Amniotic stem cell (primary cell): Measurements from ENCODE around the gene RCBTB1.
A peak's percentile ranks its signal among the peaks of the same experiment; 100 is the strongest.
"Not testable (repeated sequence)": the region's sequence is repeated elsewhere in the genome, so short reads cannot be mapped to it uniquely, and the experiment has no call there.

Experiments
- DNase-seq: peaks from one replicate; lab custom pipeline; 2025; lab: John Stamatoyannopoulos, UW

Gene RCBTB1

GRCh38 chr13:49585220-49586157, at the start of gene RCBTB1:
Gene RCBTB1, minus strand, starts transcription at chr13:49585558. Its CDS starts 18,279 bp downstream, at chr13:49567279.
- peak; percentile 39 for DNase-seq

GRCh38 chr13:49633710-49634109, 48.4 kb upstream of the RCBTB1 start:
- no peak for DNase-seq

- DNase-seq: no peak
Measured at GRCh38 chr13:49632156-49632555, 46.8 kb upstream of the RCBTB1 start.

- DNase-seq: no peak
Measured at GRCh38 chr13:49630580-49630979, 45.2 kb upstream of the RCBTB1 start.

- DNase-seq: no peak
Measured at GRCh38 chr13:49629947-49630346, 44.6 kb upstream of the RCBTB1 start.

- DNase-seq: no peak
Measured at GRCh38 chr13:49629196-49629938, 44.0 kb upstream of the RCBTB1 start.

GRCh38 chr13:49627831-49628652, 42.7 kb upstream of the RCBTB1 start, which contains the start of gene ARL11:
Gene ARL11, plus strand, starts transcription at chr13:49628507. Its CDS starts 1,941 bp downstream, at chr13:49630448.
- DNase-seq: no peak

- no peak for DNase-seq
Measured at GRCh38 chr13:49625392-49626079, 40.2 kb upstream of the RCBTB1 start.

- DNase-seq: no peak
Measured at GRCh38 chr13:49624229-49624628, 38.9 kb upstream of the RCBTB1 start.

- DNase-seq: no peak
Measured at GRCh38 chr13:49622174-49622946, 37.0 kb upstream of the RCBTB1 start.

- no peak for DNase-seq
Measured at GRCh38 chr13:49620170-49620621, 34.8 kb upstream of the RCBTB1 start.

GRCh38 chr13:49616676-49617065, 31.3 kb upstream of the RCBTB1 start:
- no peak for DNase-seq

- no peak for DNase-seq
Measured at GRCh38 chr13:49615836-49616675, 30.7 kb upstream of the RCBTB1 start.

- not testable (repeated sequence) for DNase-seq
Measured at GRCh38 chr13:49612042-49612441, 26.7 kb upstream of the RCBTB1 start.

GRCh38 chr13:49610176-49610575, 24.8 kb upstream of the RCBTB1 start:
- DNase-seq: no peak

- DNase-seq: no peak
Measured at GRCh38 chr13:49608651-49609331, 23.4 kb upstream of the RCBTB1 start.

- DNase-seq: no peak
Measured at GRCh38 chr13:49607761-49608160, 22.4 kb upstream of the RCBTB1 start.

GRCh38 chr13:49606747-49607648, 21.6 kb upstream of the RCBTB1 start:
- DNase-seq: peak; percentile 66
